Bronchial epithelial cell (primary cell): ENCODE data around the gene NWD2. TPM values are rescaled to one million over a fixed set of nuclear protein-coding genes. Genes with fewer than 3 reads are reported as not detected.

Experiments
- DNase-seq: peaks from one replicate; pipeline ENCODE4 v3.0.0-alpha.2; 2010; ENCODE audit warnings: low read depth
- FAIRE-seq: peaks from 2 replicates; lab custom pipeline; 2011; peaks lifted over from hg19 to GRCh38; lab: Jason Lieb, UNC
- H3K27me3 ChIP-seq: 2 replicates; pipeline ENCODE4 v1.5.1; 2011; ENCODE audit warnings: low read length; ENCODE audit not compliant: control insufficient read depth, insufficient read depth
- H3K36me3 ChIP-seq: 2 replicates; pipeline ENCODE4 v1.5.1; 2011; ENCODE audit warnings: low read length; ENCODE audit not compliant: control insufficient read depth, insufficient read depth
- H3K4me3 ChIP-seq: 2 replicates; pipeline ENCODE4 v1.5.1; 2011; ENCODE audit warnings: mild to moderate bottlenecking, low read depth, low read length, control low read depth
- CTCF ChIP-seq: IDR thresholded peaks from 2 replicates; pipeline ENCODE4 v1.5.1; 2011; ENCODE audit warnings: mild to moderate bottlenecking, moderate library complexity, low read length, control low read depth, inconsistent platforms; ENCODE audit not compliant: insufficient read depth, severe bottlenecking
- total RNA-seq: library from RNA; depleted of rRNA; stranded (reverse); fragments of >200 nt; gene quantifications from 2 replicates; pipeline ENCODE4 v1.2.1, GENCODE V29; 2014

Gene NWD2
- total RNA-seq, 1 donor from 2014 or later = 0.26 TPM

GRCh38 chr4:37465296-37465695 is 220.8 kb downstream of the NWD2 start:
- peak; percentile 50 for FAIRE-seq
- Histone ChIP-seq H3K36me3 (no peaks in the 10 kb centered on the region), H3K4me3 (no peak overlapping the region), H3K27me3 (no peaks in the 10 kb centered on the region)
- TF ChIP-seq CTCF = no peak
- DNase-seq = no peak

- H3K4me3 ChIP-seq = no peak overlapping the region
- FAIRE-seq = peak; percentile 52
These were observed 221.3 kb downstream of the NWD2 start for GRCh38 chr4:37465845-37466244.

GRCh38 chr4:37467223-37467622 is 222.7 kb downstream of the NWD2 start:
- H3K36me3 ChIP-seq = no peaks in the 10 kb centered on the region
- FAIRE-seq = no peak
- TF ChIP-seq CTCF = no peak
- no peak for DNase-seq
- H3K4me3 ChIP-seq = no peak overlapping the region
- H3K27me3 ChIP-seq = no peaks in the 10 kb centered on the region

More at GRCh38 chr4:37465845-37466244, 221.3 kb downstream of the NWD2 start:
- TF ChIP-seq CTCF = no peak
- Histone ChIP-seq H3K36me3 (no peaks in the 10 kb centered on the region), H3K27me3 (no peaks in the 10 kb centered on the region)
- no peak for DNase-seq

GRCh38 chr4:37467824-37468223 is 223.3 kb downstream of the NWD2 start:
- FAIRE-seq (no peak), DNase-seq (no peak)
- no peak for TF ChIP-seq CTCF
- Histone ChIP-seq H3K36me3 (no peaks in the 10 kb centered on the region), H3K4me3 (no peak overlapping the region), H3K27me3 (no peaks in the 10 kb centered on the region)

- no peaks in the 10 kb centered on the region for H3K27me3 ChIP-seq
- H3K4me3 ChIP-seq = no peak overlapping the region
- DNase-seq (no peak), FAIRE-seq (no peak)
- no peak for TF ChIP-seq CTCF
- no peaks in the 10 kb centered on the region for H3K36me3 ChIP-seq
These were observed 224.7 kb downstream of the NWD2 start for GRCh38 chr4:37469286-37469685.

GRCh38 chr4:37470245-37470644 is 225.7 kb downstream of the NWD2 start:
- no peak for TF ChIP-seq CTCF
- no peak for FAIRE-seq
- H3K4me3 ChIP-seq = no peak overlapping the region
- no peak for DNase-seq
- H3K36me3 ChIP-seq = no peaks in the 10 kb centered on the region
- no peaks in the 10 kb centered on the region for H3K27me3 ChIP-seq
